ENCODE results near the gene ZFP3. TPM values are rescaled to one million over a fixed set of nuclear protein-coding genes. Genes with fewer than 3 reads are reported as not detected.

ZFP3 gene
- 3.6 and 3.9 TPM in 2 replicates for total RNA-seq

DNA sequence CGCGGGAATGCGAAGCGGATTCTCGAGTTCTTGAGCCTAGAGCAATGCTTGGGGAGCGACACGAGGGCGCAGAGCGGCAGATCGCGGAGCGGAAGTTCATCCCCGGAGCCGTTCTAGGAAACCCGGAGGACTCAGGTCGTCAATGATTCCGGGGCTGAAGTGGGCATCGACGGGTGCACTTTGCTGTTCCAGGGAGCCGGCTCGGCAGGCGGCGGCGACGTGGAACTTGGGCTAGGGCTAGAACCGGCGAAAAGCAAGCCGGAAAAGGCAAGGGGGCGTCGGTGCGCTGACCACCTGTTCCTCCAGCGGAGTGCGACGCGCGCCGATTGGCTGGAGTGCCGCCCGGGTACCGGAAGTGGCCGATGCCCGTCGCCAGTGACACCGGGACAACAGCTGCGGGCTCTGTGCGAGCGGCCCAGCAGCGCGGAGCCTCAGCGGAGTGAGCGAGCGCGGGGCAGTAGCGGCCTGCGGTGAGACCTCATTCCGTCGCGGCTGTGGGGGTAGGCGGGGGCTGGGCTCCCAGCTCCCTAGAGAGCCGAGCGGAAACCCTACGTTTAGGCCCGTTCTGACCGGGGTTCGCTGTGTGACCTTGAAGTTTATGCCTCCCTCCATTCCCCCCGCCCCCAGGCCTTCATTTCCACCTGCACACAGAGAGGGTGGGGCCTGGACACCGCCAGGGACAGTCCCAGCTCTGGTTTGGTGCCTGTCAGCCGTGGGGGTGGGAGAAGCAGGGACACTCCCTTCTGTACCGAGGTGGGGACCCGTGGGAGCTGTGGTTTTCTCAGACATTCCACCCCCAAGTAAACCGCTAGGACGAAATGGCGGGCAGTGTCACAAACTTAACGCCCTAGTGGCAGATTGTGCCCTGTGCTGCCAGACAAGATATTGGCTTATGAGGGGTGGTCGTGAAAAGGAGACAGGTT, at the start of gene ZFP3:
Gene ZFP3, plus strand, starts transcription at position 362 of the 923 bp plus-strand sequence. CDS start 13,038 bp downstream, outside the sequence.

DNA sequence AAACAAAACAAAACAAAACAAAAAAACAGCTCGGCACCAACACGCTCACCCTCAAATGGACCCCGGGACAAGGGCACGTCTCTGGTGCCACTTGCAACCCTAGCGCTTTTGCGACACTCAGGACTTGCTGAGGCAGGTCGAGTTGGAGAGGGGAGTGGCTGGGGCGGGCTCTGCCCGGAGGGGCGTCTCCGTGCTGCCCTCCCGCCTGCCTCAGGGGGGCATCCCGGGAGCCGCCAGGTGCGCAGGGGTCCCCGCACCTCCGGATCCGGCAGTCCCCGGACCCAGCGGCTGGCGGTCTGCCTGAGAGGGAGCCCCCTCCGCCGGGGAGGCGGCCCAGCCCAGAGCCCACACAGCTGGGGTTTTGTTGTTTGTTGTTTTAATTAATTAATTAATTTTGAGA, 43.0 kb upstream of the ZFP3 start, which contains the start of gene SLC52A1:
Gene SLC52A1, minus strand, starts transcription at position 112 of the 400 bp plus-strand sequence. CDS start 820 bp downstream, outside the sequence.

GRCh38 chr17:5111402-5112204, 33.3 kb downstream of the ZFP3 start, which contains the start of gene ZNF232:
ZNF232 (minus strand) TSS chr17:5111878; CDS start chr17:5111822, 56 bp downstream.

GRCh38 chr17:5115673-5116651, 37.7 kb downstream of the ZFP3 start, which contains the start of gene USP6:
USP6 (plus strand) TSS chr17:5116032; CDS start chr17:5130368, 14,336 bp downstream.

Small RNAs within 50 kb of the gene (small RNA-seq; reads per million reads assigned to genes)
- not detected for gene AC012146.4

Other genes starting within 250 kb of the ZFP3 start
- gene MINK1, start 245.1 kb upstream of the ZFP3 start, total RNA-seq = 32.3 and 32.4 TPM in 2 replicates
- 2.3 and 2.5 TPM in 2 replicates for gene C17orf107, start 178.9 kb upstream of the ZFP3 start, total RNA-seq
- gene CHRNE, start 175.4 kb upstream of the ZFP3 start, total RNA-seq = 0.65 TPM in 2 replicates
- not detected in 2 replicates for gene GP1BA, start 146.2 kb upstream of the ZFP3 start, total RNA-seq
- gene SLC25A11, start 138.4 kb upstream of the ZFP3 start, total RNA-seq = 29.7 and 30.7 TPM in 2 replicates
- gene RNF167, start 138.2 kb upstream of the ZFP3 start, total RNA-seq = 20.5 and 21.3 TPM in 2 replicates
- 278 and 326 TPM in 2 replicates for gene PFN1, start 129.9 kb upstream of the ZFP3 start, total RNA-seq
- 0.76 and 1.6 TPM in 2 replicates for gene ENO3, start 127.3 kb upstream of the ZFP3 start, total RNA-seq
- gene SPAG7, start 110.7 kb upstream of the ZFP3 start, total RNA-seq = 31.1 and 38.2 TPM in 2 replicates
- gene CAMTA2, start 90.8 kb upstream of the ZFP3 start, total RNA-seq = 12.2 and 29.0 TPM in 2 replicates
- gene INCA1, start 80.9 kb upstream of the ZFP3 start, total RNA-seq = 0.22 and 0.39 TPM in 2 replicates
- 44.1 and 60.1 TPM in 2 replicates for gene KIF1C, start 80.5 kb upstream of the ZFP3 start, total RNA-seq
- not detected in 2 replicates for gene SLC52A1, start 43.0 kb upstream of the ZFP3 start, total RNA-seq
- 6.9 and 7.1 TPM in 2 replicates for gene ZNF232, start 33.4 kb downstream of the ZFP3 start, total RNA-seq
- under 0.01 and 0.78 TPM in 2 replicates for gene USP6, start 37.6 kb downstream of the ZFP3 start, total RNA-seq
- gene ZNF594, start 113.4 kb downstream of the ZFP3 start, total RNA-seq = 11.4 and 11.8 TPM in 2 replicates
- gene SCIMP, start 156.4 kb downstream of the ZFP3 start, total RNA-seq = not detected in 2 replicates
- 55.7 and 59.5 TPM in 2 replicates for gene RABEP1, start 203.8 kb downstream of the ZFP3 start, total RNA-seq

Data from articular chondrocyte of knee joint (primary cell).